Endodermal cell (in vitro differentiated cells): Measurements from ENCODE around the gene MRPL47. TPM values are rescaled to one million over a fixed set of nuclear protein-coding genes. Genes with fewer than 3 reads are reported as not detected.

Experiments used
- DNase-seq: peaks from one replicate; pipeline ENCODE4 v3.0.0-alpha.2; 2017
- H3K27ac ChIP-seq: 2 replicates; pipeline ENCODE4 v1.5.1; 2013; ENCODE audit warnings: mild to moderate bottlenecking, low read depth, low read length, moderate library complexity
- H3K27me3 ChIP-seq: 2 replicates; pipeline ENCODE4 v1.6.1; 2013; ENCODE audit warnings: mild to moderate bottlenecking, low read length, moderate library complexity; ENCODE audit not compliant: insufficient read depth, control insufficient read depth, poor library complexity, severe bottlenecking
- H3K36me3 ChIP-seq: 2 replicates; pipeline ENCODE4 v1.7.0; 2013; ENCODE audit warnings: mild to moderate bottlenecking, low read length, moderate library complexity; ENCODE audit not compliant: control insufficient read depth, insufficient read depth
- H3K4me1 ChIP-seq: one replicate; pipeline ENCODE4 v1.7.0; 2013; ENCODE audit warnings: low read length; ENCODE audit not compliant: control insufficient read depth, insufficient read depth
- H3K4me3 ChIP-seq: 2 replicates; pipeline ENCODE4 v1.5.1; 2013; ENCODE audit warnings: mild to moderate bottlenecking, low read length, moderate library complexity
- H3K9ac ChIP-seq: 2 replicates; pipeline ENCODE4 v1.6.1; 2013; ENCODE audit warnings: mild to moderate bottlenecking, low read length, moderate library complexity; ENCODE audit not compliant: poor library complexity, severe bottlenecking; ENCODE audit errors: extremely low read depth
- H3K9me3 ChIP-seq: 2 replicates; pipeline ENCODE4 v1.6.1; 2013; ENCODE audit warnings: mild to moderate bottlenecking, low read length, moderate library complexity; ENCODE audit not compliant: control insufficient read depth
- H3K27ac Mint-ChIP-seq: 2 replicates; pipeline ENCODE4 v1.8.0; 2020; ENCODE audit warnings: mixed read lengths
- H3K27me3 Mint-ChIP-seq: 2 replicates; pipeline ENCODE4 v1.8.0; 2021; ENCODE audit warnings: mild to moderate bottlenecking, mixed read lengths; ENCODE audit not compliant: insufficient read depth
- H3K36me3 Mint-ChIP-seq: 2 replicates; pipeline ENCODE4 v1.8.0; 2020; ENCODE audit warnings: low read depth, mixed read lengths
- H3K4me1 Mint-ChIP-seq: 2 replicates; pipeline ENCODE4 v1.8.0; 2020; ENCODE audit warnings: mixed read lengths
- H3K4me3 Mint-ChIP-seq: 2 replicates; pipeline ENCODE4 v1.8.0; 2020; ENCODE audit warnings: mild to moderate bottlenecking, moderate library complexity, mixed read lengths
- H3K9me3 Mint-ChIP-seq: 2 replicates; pipeline ENCODE4 v1.8.0; 2020; ENCODE audit warnings: mild to moderate bottlenecking, mixed read lengths
- CTCF ChIP-seq: fragments of 200-600 bp; sonication (generic); conservative IDR thresholded peaks from 2 replicates; pipeline ENCODE4 v1.5.0; 2021; ENCODE audit warnings: antibody characterized with exemption, mild to moderate bottlenecking
- WGBS, 2 experiments: methylation state at CpG; one replicate each; pipeline versions ENCODE4 v1.1.5 to v1.1.7; 2013; ENCODE audit warnings: missing lambda C conversion rate in 2 of 2, mixed read lengths in 1 of 2; ENCODE audit not compliant: insufficient coverage in 1 of 2, insufficient read length in 1 of 2; 5-methylcytosine and 5-hydroxymethylcytosine counted together
- long read RNA-seq, 4 experiments: library from polyadenylated mRNA in 2 of 4; library from RNA in 1 of 4; library from capped mRNA in 1 of 4; stranded (forward) in 3 of 4; unstranded in 1 of 4; transcript quantifications; one replicate each; pipeline ENCODE4 v2.0.0, GENCODE V29; 2020 to 2021; ENCODE audit warnings: inconsistent platforms in 1 of 4
- polyA plus RNA-seq, 2 experiments: library from polyadenylated mRNA; stranded (reverse); fragments of 50-300 nt; gene quantifications; one replicate each; pipeline ENCODE4 v1.2.3, GENCODE V29; 2013
- total RNA-seq, 2 donors: library from RNA; stranded (reverse); fragmentation: NEBNext Ultra II Directional in 1 of 2; extraction: Animal tissue kit (Norgen Biotek cat#: 25700) in 1 of 2; gene quantifications; 2 replicates in 1 of 2; 3 replicates in 1 of 2; pipeline ENCODE4 v1.2.1, GENCODE V29; 2021

The MRPL47 gene
- 10 to 100 TPM; 63.8 to 74.8 TPM for total RNA-seq
- 72.0 TPM for polyA plus RNA-seq (2013, experiment 1 of 2)
- 64.4 TPM for polyA plus RNA-seq (2013, experiment 2 of 2)
- long read RNA-seq, experiment 1, transcript MRPL47-203 (7 exons, 1,370 nt), result major isoform, 60 of 81 reads
- long read RNA-seq, experiment 1, partial matches to known transcripts, result 11 of 81 reads
- long read RNA-seq, experiment 1, other reads (novel, unspliced or antisense), result 5 of 81 reads
- long read RNA-seq, experiment 2, transcript MRPL47-202 (6 exons, 673 nt), result minor isoform, 6 of 81 reads
- long read RNA-seq, experiment 2, transcript MRPL47-203 (7 exons, 1,370 nt), result major isoform, 71 of 81 reads
- long read RNA-seq, experiment 2, partial matches to known transcripts, result 1 of 81 reads
- long read RNA-seq, experiment 2, other reads (novel, unspliced or antisense), result 2 of 81 reads
- long read RNA-seq, experiment 3, transcript MRPL47-203 (7 exons, 1,370 nt), result major isoform, 63 of 71 reads
- long read RNA-seq, experiment 3, partial matches to known transcripts, result 0 of 71 reads
- long read RNA-seq, experiment 3, other reads (novel, unspliced or antisense), result 3 of 71 reads
- long read RNA-seq, experiment 4, transcript MRPL47-202 (6 exons, 673 nt), result minor isoform, 6 of 240 reads
- long read RNA-seq, experiment 4, transcript MRPL47-203 (7 exons, 1,370 nt), result major isoform, 216 of 240 reads
- long read RNA-seq, experiment 4, partial matches to known transcripts, result 1 of 240 reads
- long read RNA-seq, experiment 4, other reads (novel, unspliced or antisense), result 17 of 240 reads

GRCh38 chr3:179604321-179605078 lies at the start of gene MRPL47, which contains the start of gene NDUFB5:
Gene MRPL47, minus strand, starts transcription at chr3:179604638. Its CDS starts 14 bp downstream, at chr3:179604624.
Gene NDUFB5, plus strand, starts transcription at chr3:179604794. Its CDS starts 22 bp downstream, at chr3:179604816.
- H3K27me3 ChIP-seq, result no peaks in the 10 kb centered on the region
- peaks cover 22% of the 10 kb centered on the region for H3K4me1 Mint-ChIP-seq
- peaks cover 24% of the 10 kb centered on the region for H3K36me3 Mint-ChIP-seq
- no peaks in the 10 kb centered on the region for H3K9me3 ChIP-seq
- H3K4me3 Mint-ChIP-seq, result peak within 1 kb of the TSS; percentile 94
- peak within 1 kb of the TSS; percentile 90 for H3K27ac ChIP-seq
- peaks cover 7% of the 10 kb centered on the region for H3K4me1 ChIP-seq
- 0% methylated on average over 26 to 45 of the region's 45 CpGs for WGBS, 2 experiments
- H3K9me3 Mint-ChIP-seq, result no peaks in the 10 kb centered on the region
- peaks cover 30% of the 10 kb centered on the region for H3K36me3 ChIP-seq
- no peaks in the 10 kb centered on the region for H3K27me3 Mint-ChIP-seq
- peak within 1 kb of the TSS; percentile 100 for H3K27ac Mint-ChIP-seq
- peak; percentile 95 for DNase-seq
- H3K4me3 ChIP-seq, result peak within 1 kb of the TSS; percentile 89
- peak within 1 kb of the TSS; percentile 96 for H3K9ac ChIP-seq
- no peak for TF ChIP-seq CTCF

GRCh38 chr3:179653096-179653797 lies 48.8 kb upstream of the MRPL47 start:
- Histone ChIP-seq H3K4me3 (peak overlapping the region; percentile 94), H3K4me1 (no peaks in the 10 kb centered on the region), H3K9ac (peak overlapping the region; percentile 69), H3K27me3 (no peaks in the 10 kb centered on the region), H3K27ac (peak overlapping the region; percentile 84), H3K36me3 (peaks cover 14% of the 10 kb centered on the region), H3K9me3 (no peaks in the 10 kb centered on the region)
- no peak for TF ChIP-seq CTCF
- Mint-ChIP-seq H3K9me3 (no peaks in the 10 kb centered on the region), H3K4me3 (peak overlapping the region; percentile 94), H3K36me3 (peaks cover 8% of the 10 kb centered on the region), H3K4me1 (peaks cover 22% of the 10 kb centered on the region), H3K27me3 (peaks cover 1% of the 10 kb centered on the region), H3K27ac (peak overlapping the region; percentile 95)
- DNase-seq, result peak; percentile 89
- 0% methylated on average over 24 to 77 of the region's 77 CpGs for WGBS, 2 experiments
